ENCODE results near the gene AGTPBP1. TPM values are rescaled to one million over a fixed set of nuclear protein-coding genes. Genes with fewer than 3 reads are reported as not detected.

Gene AGTPBP1
- total RNA-seq, 1 experiment from 2014 or later = 6.4 TPM

Other genes starting within 250 kb of the AGTPBP1 start
- 36.6 and 38.7 TPM in 2 replicates for gene NAA35, start 199.2 kb upstream of the AGTPBP1 start, total RNA-seq (2014; rRNA removed; shearing (Covaris generic))